ENCODE data around the gene CNFN. TPM values are rescaled to one million over a fixed set of nuclear protein-coding genes. Genes with fewer than 3 reads are reported as not detected.
A peak's percentile ranks its signal among the peaks of the same experiment; 100 is the strongest.

Gene CNFN
- total RNA-seq, 5 donors from 2014 or later (not counting 1 experiment from before 2014, with no cell fraction given): 1.1 TPM; not detected in 4

DNA sequence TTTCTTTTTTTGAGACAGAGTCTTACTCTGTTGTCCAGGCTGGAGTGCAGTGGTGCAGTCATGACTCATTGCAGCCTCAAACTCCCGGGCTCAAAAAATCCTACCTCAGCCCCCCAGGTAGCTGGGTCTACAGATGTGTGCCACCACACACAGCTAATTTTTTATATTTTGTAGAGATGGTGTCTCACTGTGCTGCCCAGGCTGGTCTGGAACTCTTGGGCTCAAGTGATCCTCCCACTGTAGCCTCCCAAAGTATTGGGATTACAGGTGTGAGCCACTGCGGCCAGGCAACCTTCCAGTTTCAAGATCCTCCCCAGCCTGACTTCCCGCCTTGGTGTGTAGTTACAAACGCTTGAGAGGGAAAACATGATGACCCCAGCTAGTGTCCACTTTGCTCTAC lies 22.2 kb downstream of the CNFN start:
- Histone ChIP-seq H3K9me3 (peaks cover 2% of the 10 kb centered on the region), H3K36me3 (ENCODE audit: control insufficient read depth in 2 of 2, extremely low read depth in 1 of 2, insufficient read depth in 1 of 2, low read length in 1 of 2) (peaks cover 3 to 7% of the 10 kb centered on the region in 2 donors), H3K4me1 (ENCODE audit: control insufficient read depth in 1 of 2, extremely low read depth in 1 of 2, insufficient read depth in 2 of 2, low read length in 2 of 2) (no peaks in the 10 kb centered on the region), H3K27ac (ENCODE audit: low read length) (no peak overlapping the region), H3K27me3 (replicated peaks in 1 of 2; ENCODE audit: control insufficient read depth in 2 of 2, extremely low read depth in 1 of 2, insufficient read depth in 2 of 2, low read length in 1 of 2) (no peaks in the 10 kb centered on the region), H3K4me3 (ENCODE audit: control insufficient read depth in 1 of 2, extremely low read depth in 1 of 2, low read length in 1 of 2) (no peak overlapping the region)
- Mint-ChIP-seq H3K27me3 (no peaks in the 10 kb centered on the region), H3K9me3 (no peaks in the 10 kb centered on the region), H3K4me1 (peaks cover 0 to 2% (median 0%) of the 10 kb centered on the region in 3 donors), H3K4me3 (no peak overlapping the region), H3K27ac (no peak overlapping the region), H3K36me3 (peaks cover 13% of the 10 kb centered on the region)
- DNase-seq (no peak), ATAC-seq (replicated peaks in 1 of 4) (no peak)
- POLR2A ChIA-PET: no interaction called here
- WGBS (ENCODE audit: insufficient coverage): no CpG with 5 or more reads among the region's 4 CpGs
- CTCF ChIA-PET: no interaction called here

DNA sequence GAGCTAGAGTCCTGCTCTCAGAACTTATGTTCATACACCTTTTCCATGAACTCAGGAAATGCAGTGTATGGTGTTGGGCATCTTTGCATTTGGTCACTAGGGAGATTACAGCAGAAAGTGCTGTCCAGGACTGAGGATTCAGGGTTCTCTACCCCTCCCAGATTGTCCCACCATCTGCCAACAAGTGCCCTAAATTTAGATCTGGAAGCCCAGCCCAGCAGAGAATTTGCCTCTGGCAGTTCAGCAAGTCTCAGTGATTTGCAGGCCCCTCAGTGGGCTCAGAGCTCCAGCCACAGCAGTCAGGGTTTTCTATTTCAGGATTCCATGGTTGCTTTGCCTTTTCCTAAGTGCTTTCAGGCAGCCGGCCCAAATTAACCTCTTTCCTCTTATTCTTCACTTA lies 23.4 kb downstream of the CNFN start:
- H3K36me3 Mint-ChIP-seq: peaks cover 13% of the 10 kb centered on the region

DNA sequence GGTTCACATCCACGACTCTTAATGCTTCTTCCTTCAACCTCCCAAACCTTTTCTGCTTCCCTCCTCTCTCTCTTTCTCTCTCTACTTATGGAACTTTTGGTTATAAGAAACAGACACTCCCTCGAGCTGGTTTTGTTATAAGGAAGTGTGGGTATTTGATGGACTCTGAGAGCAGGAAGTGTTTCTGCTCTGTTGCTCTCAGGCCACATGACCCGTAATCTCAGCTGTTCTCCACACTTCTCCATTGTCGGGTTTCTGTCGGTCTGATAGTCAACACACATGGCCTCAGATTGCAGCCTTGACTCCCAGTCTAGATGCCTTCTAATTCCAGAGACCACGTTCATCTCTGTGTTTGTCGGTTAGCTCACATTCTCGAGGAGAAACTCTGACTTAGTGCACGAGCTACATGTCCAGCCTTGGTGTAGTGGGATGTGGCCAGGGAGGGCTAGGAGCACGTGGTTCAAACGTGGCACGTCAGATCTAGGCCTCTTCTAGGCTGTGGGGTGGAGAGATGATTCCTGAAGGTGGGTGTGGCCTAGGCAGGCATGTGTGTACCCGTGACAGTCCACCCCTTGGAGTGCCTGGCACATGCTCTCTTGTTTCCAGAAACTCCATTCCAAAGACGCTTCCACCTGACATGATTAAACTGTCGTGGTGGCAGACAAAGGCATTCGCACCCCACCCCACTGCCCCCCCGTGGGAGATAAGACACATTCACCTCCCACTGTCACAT lies 26.3 kb downstream of the CNFN start:
- Mint-ChIP-seq H3K9me3 (no peaks in the 10 kb centered on the region), H3K4me3 (no peak overlapping the region), H3K4me1 (peaks cover 0 to 2% (median 0%) of the 10 kb centered on the region in 3 donors), H3K36me3 (peaks cover 19% of the 10 kb centered on the region), H3K27ac (peak overlapping the region; percentile 12), H3K27me3 (no peaks in the 10 kb centered on the region)
- POLR2A ChIA-PET: no interaction called here
- peaks cover 2% of the 10 kb centered on the region for H3K9me3 ChIP-seq
- no peaks in the 10 kb centered on the region for H3K4me1 ChIP-seq (ENCODE audit: control insufficient read depth in 1 of 2, extremely low read depth in 1 of 2, insufficient read depth in 2 of 2, low read length in 2 of 2)
- H3K4me3 ChIP-seq (ENCODE audit: control insufficient read depth in 1 of 2, extremely low read depth in 1 of 2, low read length in 1 of 2): no peak overlapping the region
- CTCF ChIA-PET: no interaction called here
- ATAC-seq (replicated peaks in 1 of 4): no peak
- 93% methylated on average over 10 of the region's 17 CpGs for WGBS (ENCODE audit: insufficient coverage)
- DNase-seq: no peak
- H3K27me3 ChIP-seq (replicated peaks in 1 of 2; ENCODE audit: control insufficient read depth in 2 of 2, extremely low read depth in 1 of 2, insufficient read depth in 2 of 2, low read length in 1 of 2): no peaks in the 10 kb centered on the region
- H3K36me3 ChIP-seq (ENCODE audit: control insufficient read depth in 2 of 2, extremely low read depth in 1 of 2, insufficient read depth in 1 of 2, low read length in 1 of 2): peaks cover 7% of the 10 kb centered on the region in 2 donors
- no peak overlapping the region for H3K27ac ChIP-seq (ENCODE audit: low read length)

More for the DNA sequence above, 23.4 kb downstream of the CNFN start:
- CTCF ChIA-PET: no interaction called here
- H3K9me3 ChIP-seq: peaks cover 2% of the 10 kb centered on the region
- no peak overlapping the region for H3K4me3 ChIP-seq (ENCODE audit: control insufficient read depth in 1 of 2, extremely low read depth in 1 of 2, low read length in 1 of 2)
- DNase-seq (no peak), ATAC-seq (replicated peaks in 1 of 4) (no peak)
- Mint-ChIP-seq H3K27me3 (no peaks in the 10 kb centered on the region), H3K4me3 (no peak overlapping the region), H3K4me1 (peaks cover 0 to 2% (median 0%) of the 10 kb centered on the region in 3 donors), H3K27ac (no peak overlapping the region), H3K9me3 (no peaks in the 10 kb centered on the region)
- 75% methylated on average over 1 of the region's 1 CpG for WGBS (ENCODE audit: insufficient coverage)
- POLR2A ChIA-PET: no interaction called here
- no peaks in the 10 kb centered on the region for H3K4me1 ChIP-seq (ENCODE audit: control insufficient read depth in 1 of 2, extremely low read depth in 1 of 2, insufficient read depth in 2 of 2, low read length in 2 of 2)
- H3K36me3 ChIP-seq (ENCODE audit: control insufficient read depth in 2 of 2, extremely low read depth in 1 of 2, insufficient read depth in 1 of 2, low read length in 1 of 2): peaks cover 7% of the 10 kb centered on the region in 2 donors
- no peaks in the 10 kb centered on the region for H3K27me3 ChIP-seq (replicated peaks in 1 of 2; ENCODE audit: control insufficient read depth in 2 of 2, extremely low read depth in 1 of 2, insufficient read depth in 2 of 2, low read length in 1 of 2)
- no peak overlapping the region for H3K27ac ChIP-seq (ENCODE audit: low read length)

DNA sequence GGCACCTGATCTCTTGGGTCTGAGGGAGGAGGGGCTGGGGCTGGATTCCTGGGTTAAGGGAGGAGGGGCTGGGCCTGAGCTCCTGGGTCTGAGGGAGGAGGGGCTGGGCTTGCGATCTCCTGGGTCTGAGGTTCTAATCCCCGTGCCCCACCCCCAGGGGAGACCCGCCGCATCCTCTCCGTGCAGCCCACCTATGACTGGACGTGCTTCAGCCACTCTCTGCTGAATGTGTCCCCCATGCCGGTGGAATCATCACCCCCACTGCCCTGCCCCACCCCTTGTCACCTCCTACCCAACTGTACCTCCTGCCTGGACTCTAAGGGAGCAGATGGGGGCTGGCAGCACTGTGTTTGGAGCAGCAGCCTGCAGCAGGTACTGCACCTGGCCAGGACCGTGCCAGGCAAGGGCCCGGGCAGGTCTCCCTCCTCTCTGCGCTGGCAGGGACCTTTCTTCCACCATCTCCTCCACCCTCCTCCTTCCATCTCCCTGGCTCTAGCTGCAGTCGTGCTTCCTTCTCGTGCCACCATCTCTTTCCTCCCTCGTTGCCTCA lies 27.1 kb downstream of the CNFN start:
- Histone ChIP-seq H3K9me3 (peaks cover 2% of the 10 kb centered on the region), H3K27ac (ENCODE audit: low read length) (no peak overlapping the region), H3K27me3 (replicated peaks in 1 of 2; ENCODE audit: control insufficient read depth in 2 of 2, extremely low read depth in 1 of 2, insufficient read depth in 2 of 2, low read length in 1 of 2) (no peaks in the 10 kb centered on the region), H3K36me3 (ENCODE audit: control insufficient read depth in 2 of 2, extremely low read depth in 1 of 2, insufficient read depth in 1 of 2, low read length in 1 of 2) (peaks cover 7% of the 10 kb centered on the region in 2 donors), H3K4me1 (ENCODE audit: control insufficient read depth in 1 of 2, extremely low read depth in 1 of 2, insufficient read depth in 2 of 2, low read length in 2 of 2) (no peaks in the 10 kb centered on the region), H3K4me3 (ENCODE audit: control insufficient read depth in 1 of 2, extremely low read depth in 1 of 2, low read length in 1 of 2) (no peak overlapping the region)
- Mint-ChIP-seq H3K4me3 (no peak overlapping the region), H3K9me3 (no peaks in the 10 kb centered on the region), H3K36me3 (peaks cover 23% of the 10 kb centered on the region), H3K4me1 (peaks cover 0 to 2% (median 0%) of the 10 kb centered on the region in 3 donors), H3K27ac (no peak overlapping the region), H3K27me3 (no peaks in the 10 kb centered on the region)
- no peak for ATAC-seq (replicated peaks in 1 of 4)
- DNase-seq: no peak
- 95% methylated on average over 12 of the region's 13 CpGs for WGBS (ENCODE audit: insufficient coverage)
- POLR2A ChIA-PET: no interaction called here
- CTCF ChIA-PET: no interaction called here

DNA sequence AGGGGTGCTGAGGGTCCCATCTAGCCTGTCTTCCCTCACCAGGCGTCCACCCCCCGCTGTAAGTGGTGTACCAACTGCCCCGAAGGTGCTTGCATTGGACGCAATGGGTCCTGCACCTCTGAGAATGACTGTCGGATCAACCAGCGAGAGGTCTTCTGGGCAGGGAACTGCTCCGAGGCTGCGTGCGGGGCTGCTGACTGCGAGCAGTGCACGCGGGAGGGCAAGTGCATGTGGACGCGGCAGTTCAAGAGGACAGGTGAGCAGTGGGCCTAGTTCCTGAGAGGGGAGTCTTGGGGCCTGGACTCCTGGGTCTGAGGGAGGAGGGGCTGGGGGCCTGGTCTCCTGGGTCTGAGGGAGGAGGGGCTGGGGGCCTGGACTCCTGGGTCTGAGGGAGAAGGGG lies 27.8 kb downstream of the CNFN start:
- Mint-ChIP-seq H3K36me3 (peaks cover 27% of the 10 kb centered on the region), H3K4me3 (no peak overlapping the region), H3K4me1 (peaks cover 0 to 2% (median 0%) of the 10 kb centered on the region in 3 donors), H3K27me3 (no peaks in the 10 kb centered on the region), H3K9me3 (no peaks in the 10 kb centered on the region), H3K27ac (no peak overlapping the region)
- Histone ChIP-seq H3K9me3 (peaks cover 2% of the 10 kb centered on the region), H3K27me3 (replicated peaks in 1 of 2; ENCODE audit: control insufficient read depth in 2 of 2, extremely low read depth in 1 of 2, insufficient read depth in 2 of 2, low read length in 1 of 2) (no peaks in the 10 kb centered on the region), H3K4me1 (ENCODE audit: control insufficient read depth in 1 of 2, extremely low read depth in 1 of 2, insufficient read depth in 2 of 2, low read length in 2 of 2) (no peaks in the 10 kb centered on the region), H3K36me3 (ENCODE audit: control insufficient read depth in 2 of 2, extremely low read depth in 1 of 2, insufficient read depth in 1 of 2, low read length in 1 of 2) (peaks cover 7% of the 10 kb centered on the region in 2 donors), H3K4me3 (ENCODE audit: control insufficient read depth in 1 of 2, extremely low read depth in 1 of 2, low read length in 1 of 2) (no peak overlapping the region), H3K27ac (ENCODE audit: low read length) (no peak overlapping the region)
- CTCF ChIA-PET: no interaction called here
- POLR2A ChIA-PET: no interaction called here
- WGBS (ENCODE audit: insufficient coverage): 97% methylated on average over 14 of the region's 14 CpGs
- ATAC-seq (replicated peaks in 1 of 4) (no peak), DNase-seq (no peak)

DNA sequence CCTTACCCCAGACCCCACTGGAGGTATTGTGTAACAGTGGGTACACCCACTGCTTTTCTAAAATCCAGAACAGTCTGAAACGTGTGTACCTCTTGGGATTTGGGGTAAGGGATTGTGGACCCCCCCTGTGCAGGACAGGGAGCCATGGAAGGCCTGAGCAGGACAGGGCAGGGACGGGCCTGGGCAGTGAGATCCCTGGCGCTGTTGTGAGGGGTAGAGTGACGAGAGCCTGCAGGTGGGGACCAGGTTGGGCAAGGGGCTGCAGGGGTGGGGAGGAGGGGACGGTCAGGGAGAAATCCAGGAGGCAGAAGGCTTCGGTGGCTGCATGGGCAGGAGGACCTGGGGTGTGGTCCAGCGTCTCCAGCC lies 28.6 kb downstream of the CNFN start:
- H3K4me3 Mint-ChIP-seq: no peak overlapping the region
- H3K4me3 ChIP-seq (ENCODE audit: control insufficient read depth in 1 of 2, extremely low read depth in 1 of 2, low read length in 1 of 2): no peak overlapping the region
- peaks cover 0 to 2% (median 0%) of the 10 kb centered on the region in 3 donors for H3K4me1 Mint-ChIP-seq
- no peak overlapping the region for H3K27ac Mint-ChIP-seq
- CTCF ChIA-PET: no interaction called here
- POLR2A ChIA-PET: no interaction called here
- DNase-seq (no peak), ATAC-seq (replicated peaks in 1 of 4) (no peak)
- WGBS (ENCODE audit: insufficient coverage): 90% methylated on average over 7 of the region's 7 CpGs
- no peaks in the 10 kb centered on the region for H3K27me3 ChIP-seq (replicated peaks in 1 of 2; ENCODE audit: control insufficient read depth in 2 of 2, extremely low read depth in 1 of 2, insufficient read depth in 2 of 2, low read length in 1 of 2)
- H3K36me3 Mint-ChIP-seq: peaks cover 27% of the 10 kb centered on the region
- peaks cover 2% of the 10 kb centered on the region for H3K9me3 ChIP-seq
- H3K36me3 ChIP-seq (ENCODE audit: control insufficient read depth in 2 of 2, extremely low read depth in 1 of 2, insufficient read depth in 1 of 2, low read length in 1 of 2): peaks cover 7 to 12% of the 10 kb centered on the region in 2 donors
- no peaks in the 10 kb centered on the region for H3K4me1 ChIP-seq (ENCODE audit: control insufficient read depth in 1 of 2, extremely low read depth in 1 of 2, insufficient read depth in 2 of 2, low read length in 2 of 2)
- H3K27me3 Mint-ChIP-seq: no peaks in the 10 kb centered on the region
- no peaks in the 10 kb centered on the region for H3K9me3 Mint-ChIP-seq
- H3K27ac ChIP-seq (ENCODE audit: low read length): no peak overlapping the region
